ENCODE measurements around the gene TRIM22.
"Not testable (repeated sequence)": the region's sequence is repeated elsewhere in the genome, so short reads cannot be mapped to it uniquely, and the experiment has no call there.

The TRIM22 gene

GRCh38 chr11:5691238-5691963, 1.8 kb downstream of the TRIM22 start:
- DNase-seq (ENCODE audit: low spot score), result not testable (repeated sequence)

- DNase-seq (ENCODE audit: low spot score), result no peak
Measured at GRCh38 chr11:5691964-5692361, 2.4 kb downstream of the TRIM22 start.

- no peak for DNase-seq (ENCODE audit: low spot score)
Measured at GRCh38 chr11:5694642-5695041, 5.1 kb downstream of the TRIM22 start.

- DNase-seq (ENCODE audit: low spot score), result no peak
Measured at GRCh38 chr11:5695580-5695979, 6.0 kb downstream of the TRIM22 start.

GRCh38 chr11:5696210-5696609, 6.6 kb downstream of the TRIM22 start:
- no peak for DNase-seq (ENCODE audit: low spot score)

GRCh38 chr11:5698281-5698680, 8.7 kb downstream of the TRIM22 start:
- no peak for DNase-seq (ENCODE audit: low spot score)

GRCh38 chr11:5700421-5701054, 10.9 kb downstream of the TRIM22 start:
- no peak for DNase-seq (ENCODE audit: low spot score)

- no peak for DNase-seq (ENCODE audit: low spot score)
Measured at GRCh38 chr11:5701055-5701577, 11.5 kb downstream of the TRIM22 start.

GRCh38 chr11:5703741-5704536, 14.3 kb downstream of the TRIM22 start:
- DNase-seq (ENCODE audit: low spot score), result no peak

- DNase-seq (ENCODE audit: low spot score), result no peak
Measured at GRCh38 chr11:5705688-5706087, 16.1 kb downstream of the TRIM22 start.

- DNase-seq (ENCODE audit: low spot score), result no peak
Measured at GRCh38 chr11:5712507-5712906, 22.9 kb downstream of the TRIM22 start.

GRCh38 chr11:5713695-5714094, 24.1 kb downstream of the TRIM22 start:
- no peak for DNase-seq (ENCODE audit: low spot score)

- DNase-seq (ENCODE audit: low spot score), result not testable (repeated sequence)
Measured at GRCh38 chr11:5716518-5716917, 26.9 kb downstream of the TRIM22 start.

GRCh38 chr11:5719703-5720495, 30.3 kb downstream of the TRIM22 start:
- DNase-seq (ENCODE audit: low spot score), result no peak

- DNase-seq (ENCODE audit: low spot score), result no peak
Measured at GRCh38 chr11:5722622-5723021, 33.0 kb downstream of the TRIM22 start.

- no peak for DNase-seq (ENCODE audit: low spot score)
Measured at GRCh38 chr11:5726351-5726750, 36.8 kb downstream of the TRIM22 start.

- DNase-seq (ENCODE audit: low spot score), result no peak
Measured at GRCh38 chr11:5727691-5728090, 38.1 kb downstream of the TRIM22 start.

- DNase-seq (ENCODE audit: low spot score), result no peak
Measured at GRCh38 chr11:5736396-5736795, 46.8 kb downstream of the TRIM22 start, which contains the start of gene OR56B1. TSS of gene OR56B1 (plus strand) at chr11:5736448. CDS start at chr11:5736517, 69 bp downstream.

GRCh38 chr11:5737091-5737490, 47.5 kb downstream of the TRIM22 start:
- no peak for DNase-seq (ENCODE audit: low spot score)

GRCh38 chr11:5737670-5738392, 48.2 kb downstream of the TRIM22 start:
- DNase-seq (ENCODE audit: low spot score), result no peak

- no peak for DNase-seq (ENCODE audit: low spot score)
Measured at GRCh38 chr11:5738431-5738830, 48.8 kb downstream of the TRIM22 start.
